ENCODE results near the gene MARS1.
"Not testable (repeated sequence)": the region's sequence is repeated elsewhere in the genome, so short reads cannot be mapped to it uniquely, and the experiment has no call there.

MARS1 gene

GRCh38 chr12:57474430-57474829 is 13.4 kb upstream of the MARS1 start:
- no peak for DNase-seq

- no peak for DNase-seq
These were observed 13.0 kb upstream of the MARS1 start for GRCh38 chr12:57474862-57475261.

- no peak for DNase-seq
These were observed 12.4 kb upstream of the MARS1 start for GRCh38 chr12:57475271-57476161.

GRCh38 chr12:57476162-57476992 is 11.5 kb upstream of the MARS1 start:
- peak; percentile 71 for DNase-seq

GRCh38 chr12:57476993-57477709 is 10.7 kb upstream of the MARS1 start:
- no peak for DNase-seq

- DNase-seq, result no peak
These were observed 9.9 kb upstream of the MARS1 start for GRCh38 chr12:57477710-57478681.

- no peak for DNase-seq
These were observed 8.9 kb upstream of the MARS1 start for GRCh38 chr12:57479043-57479375.

GRCh38 chr12:57479376-57480115 is 8.3 kb upstream of the MARS1 start, which contains the start of gene ARHGAP9:
TSS of gene ARHGAP9 (minus strand) at chr12:57479866. CDS start at chr12:57479406, 460 bp downstream.
- DNase-seq, result no peak

- no peak for DNase-seq
These were observed 6.2 kb upstream of the MARS1 start for GRCh38 chr12:57481671-57482070.

GRCh38 chr12:57483466-57483865 is 4.4 kb upstream of the MARS1 start:
- no peak for DNase-seq

- no peak for DNase-seq
These were observed 2.2 kb upstream of the MARS1 start for GRCh38 chr12:57485695-57486094.

GRCh38 chr12:57487055-57487596 is 742 bp upstream of the MARS1 start:
- no peak for DNase-seq

GRCh38 chr12:57488402-57489156 is 711 bp downstream of the MARS1 start:
- no peak for DNase-seq

GRCh38 chr12:57489157-57489641 is 1.3 kb downstream of the MARS1 start:
- no peak for DNase-seq

- no peak for DNase-seq
These were observed 2.3 kb downstream of the MARS1 start for GRCh38 chr12:57490126-57490525.

GRCh38 chr12:57491393-57492280 is 3.8 kb downstream of the MARS1 start:
- no peak for DNase-seq

- not testable (repeated sequence) for DNase-seq
These were observed 7.3 kb downstream of the MARS1 start for GRCh38 chr12:57495051-57495701.

GRCh38 chr12:57496822-57497221 is 9.0 kb downstream of the MARS1 start:
- no peak for DNase-seq

Data from stimulated activated CD4-positive, alpha-beta T cell treated with anti-CD3 and anti-CD28 coated beads, Interleukin-12 subunit alpha, Interleukin-12 subunit beta, amount 100 ng/mL, for 4 hours (primary cell).